ENCODE measurements around the gene TTLL10. TPM values are rescaled to one million over a fixed set of nuclear protein-coding genes. Genes with fewer than 3 reads are reported as not detected.

TTLL10 gene
- total RNA-seq, 1 experiment from 2014 or later = 0.68 TPM

GRCh38 chr1:1216770-1217620 is 43.3 kb downstream of the TTLL10 start:
- WGBS (ENCODE audit: extremely low coverage, insufficient read length, low lambda C conversion rate) = no CpG with 5 or more reads among the region's 74 CpGs
- Histone ChIP-seq H3K27me3 (ENCODE audit: insufficient read depth, low read length) (no peaks in the 10 kb centered on the region), H4K91ac (ENCODE audit: insufficient read length, low read depth, low read length) (no peak overlapping the region), H4K8ac (replicated peaks; ENCODE audit: insufficient read length, low read depth, low read length) (no peak overlapping the region), H3T11ph (ENCODE audit: low read length) (no peak overlapping the region), H2BK5ac (ENCODE audit: insufficient read length, low read length) (no peak overlapping the region), H2BK120ac (ENCODE audit: low read depth, low read length, poor library complexity, severe bottlenecking) (no peak overlapping the region), H3K23ac (ENCODE audit: insufficient read length, low read depth, low read length) (no peak overlapping the region), H4K20me1 (ENCODE audit: control insufficient read depth, insufficient read depth, insufficient read length) (no peaks in the 10 kb centered on the region), H3K23me2 (ENCODE audit: insufficient read length, low read depth, low read length, poor library complexity, severe bottlenecking) (no peaks in the 10 kb centered on the region), H3K4ac (ENCODE audit: low read depth, low read length) (no peak overlapping the region), H3K56ac (ENCODE audit: insufficient read length, low read depth, low read length) (no peak overlapping the region), H4K5ac (ENCODE audit: insufficient read length, low read depth, low read length) (no peak overlapping the region), H3K27ac (ENCODE audit: insufficient read length, low read depth, low read length) (no peak overlapping the region), H3K4me1 (ENCODE audit: insufficient read depth, low read length) (no peaks in the 10 kb centered on the region), H3K14ac (ENCODE audit: insufficient read depth, low read length) (no peak overlapping the region), H3K79me2 (ENCODE audit: insufficient read depth, low read length) (no peaks in the 10 kb centered on the region), H3K9me3 (ENCODE audit: control insufficient read depth, low read depth, low read length) (no peaks in the 10 kb centered on the region), H2BK12ac (ENCODE audit: insufficient read length, low read depth, low read length) (no peak overlapping the region), H3K18ac (ENCODE audit: insufficient read length, low read depth, low read length) (no peak overlapping the region), H2BK20ac (ENCODE audit: low read depth, low read length, poor library complexity, severe bottlenecking) (no peak overlapping the region), H2AFZ (ENCODE audit: low read length) (no peak overlapping the region), H3K9ac (ENCODE audit: extremely low read depth, insufficient read length, low read length) (no peak overlapping the region), H2AK5ac (ENCODE audit: insufficient read length, low read length) (no peak overlapping the region), H3K79me1 (ENCODE audit: insufficient read depth, low read depth, low read length, poor library complexity, severe bottlenecking) (no peaks in the 10 kb centered on the region), H2BK15ac (ENCODE audit: low read depth, low read length) (no peak overlapping the region), H3K4me2 (ENCODE audit: insufficient read depth, insufficient read length, low read length) (no peak overlapping the region)
- no peaks in the 10 kb centered on the region; the same call in 1 of the 2 replicates for H3K27me3 Mint-ChIP-seq (ENCODE audit: low read depth)
- peaks cover 13 to 36% (median 27%) of the 10 kb centered on the region in 3 experiments; a peak in 6 of 7 replicates for H3K36me3 Mint-ChIP-seq (ENCODE audit: insufficient read depth in 1 of 3, low read depth in 3 of 3)
- H3K4me1 Mint-ChIP-seq = peaks cover 0 to 4% of the 10 kb centered on the region in 2 experiments; a peak in 1 of 4 replicates
- TF ChIP-seq, protein P1, sequence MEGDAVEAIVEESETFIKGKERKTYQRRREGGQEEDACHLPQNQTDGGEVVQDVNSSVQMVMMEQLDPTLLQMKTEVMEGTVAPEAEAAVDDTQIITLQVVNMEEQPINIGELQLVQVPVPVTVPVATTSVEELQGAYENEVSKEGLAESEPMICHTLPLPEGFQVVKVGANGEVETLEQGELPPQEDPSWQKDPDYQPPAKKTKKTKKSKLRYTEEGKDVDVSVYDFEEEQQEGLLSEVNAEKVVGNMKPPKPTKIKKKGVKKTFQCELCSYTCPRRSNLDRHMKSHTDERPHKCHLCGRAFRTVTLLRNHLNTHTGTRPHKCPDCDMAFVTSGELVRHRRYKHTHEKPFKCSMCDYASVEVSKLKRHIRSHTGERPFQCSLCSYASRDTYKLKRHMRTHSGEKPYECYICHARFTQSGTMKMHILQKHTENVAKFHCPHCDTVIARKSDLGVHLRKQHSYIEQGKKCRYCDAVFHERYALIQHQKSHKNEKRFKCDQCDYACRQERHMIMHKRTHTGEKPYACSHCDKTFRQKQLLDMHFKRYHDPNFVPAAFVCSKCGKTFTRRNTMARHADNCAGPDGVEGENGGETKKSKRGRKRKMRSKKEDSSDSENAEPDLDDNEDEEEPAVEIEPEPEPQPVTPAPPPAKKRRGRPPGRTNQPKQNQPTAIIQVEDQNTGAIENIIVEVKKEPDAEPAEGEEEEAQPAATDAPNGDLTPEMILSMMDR (conservative IDR thresholded peaks at IDR 0.05) = no peak
- H3K4me3 Mint-ChIP-seq = no peak overlapping the region; a peak in 1 of 5 replicates
- no peaks in the 10 kb centered on the region; a peak in 1 of 5 replicates for H3K9me3 Mint-ChIP-seq
- DNase-seq = no peak
- H3K27ac Mint-ChIP-seq = peak overlapping the region in 2 of 3 experiments; percentile 84 to 95; a peak in 2 of 7 replicates

Measured in H9 (cell line).